A549 (cell line): ENCODE measurements around the gene TSC22D1.

Experiments used
- CEBPB ChIP-seq, 2 experiments: fragments of >200 bp in 1 of 2; sonication (Bioruptor Twin) in 1 of 2; formaldehyde crosslinking in 1 of 2; IDR thresholded peaks; 2 replicates each; pipeline ENCODE4 v1.6.1; 2012 to 2016
- CTCF ChIP-seq: fragments of >200 bp; sonication (Bioruptor Twin); formaldehyde crosslinking; IDR thresholded peaks from 3 replicates; pipeline ENCODE4 v1.5.1; 2016
- E2F6 ChIP-seq: IDR thresholded peaks from 2 replicates; pipeline ENCODE4 v1.6.1; 2012; ENCODE audit warnings: low read depth, borderline replicate concordance
- HDAC2 ChIP-seq: fragments of 200-600 bp; sonication (generic); IDR thresholded peaks from 2 replicates; pipeline ENCODE4 v1.6.1; 2016
- HOXA7 ChIP-seq: fragments of 250-450 bp; sonication (Bioruptor Pico); IDR thresholded peaks from 2 replicates; pipeline ENCODE4 v1.5.0; 2020; ENCODE audit warnings: mild to moderate bottlenecking, moderate library complexity
- KDM1A ChIP-seq: fragments of 200-600 bp; sonication (generic); IDR thresholded peaks from 2 replicates; pipeline ENCODE4 v1.6.1; 2016; ENCODE audit warnings: low read depth, mild to moderate bottlenecking
- MAX ChIP-seq: IDR thresholded peaks from 2 replicates; pipeline ENCODE4 v1.6.1; 2012
- MYC ChIP-seq: IDR thresholded peaks from 2 replicates; pipeline ENCODE4 v1.6.1; 2012; ENCODE audit warnings: mild to moderate bottlenecking, inconsistent platforms, low read length, improper control_type of control experiment, borderline replicate concordance
- POLR2A ChIP-seq: IDR thresholded peaks from 2 replicates; pipeline ENCODE4 v1.6.1; 2012; ENCODE audit warnings: mild to moderate bottlenecking, low read length
- RAD21 ChIP-seq, 2 experiments: fragments of >200 bp in 1 of 2; sonication (Bioruptor Twin) in 1 of 2; formaldehyde crosslinking in 1 of 2; IDR thresholded peaks in 1 of 2; conservative IDR thresholded peaks in 1 of 2; 2 replicates in 1 of 2; 3 replicates in 1 of 2; pipeline ENCODE4 v1.6.1; 2012 to 2018; ENCODE audit warnings: inconsistent platforms in 1 of 2
- REST ChIP-seq: fragments of 200-600 bp; sonication (generic); IDR thresholded peaks from 2 replicates; pipeline ENCODE4 v1.6.1; 2016; ENCODE audit warnings: antibody characterized with exemption, mild to moderate bottlenecking, moderate library complexity

- TF ChIP-seq CTCF = no peak
- no peak for TF ChIP-seq POLR2A
- TF ChIP-seq HOXA7 = no peak
- no peak for TF ChIP-seq MAX
- TF ChIP-seq MYC = no peak
- no peak for TF ChIP-seq REST
- no peak for TF ChIP-seq RAD21 (conservative IDR thresholded peaks at IDR 0.05 in 1 of 2, IDR thresholded peaks at IDR 0.05 in 1 of 2)
- no peak for TF ChIP-seq KDM1A
- TF ChIP-seq CEBPB (IDR thresholded peaks at IDR 0.05) = no peak
- TF ChIP-seq HDAC2 = no peak
- no peak for TF ChIP-seq E2F6
Observed at GRCh38 chr13:44439452-44440024, 136.6 kb downstream of the TSC22D1 start.
